GM21526 (cell line): ENCODE results near the gene KIF3B.
"Not testable (repeated sequence)": the region's sequence is repeated elsewhere in the genome, so short reads cannot be mapped to it uniquely, and the experiment has no call there.

Source experiments
- ATAC-seq: cut with Tn5 transposase; IDR thresholded peaks from one replicate; pipeline ENCODE4 v1.9.1; 2021; ENCODE audit warnings: moderate library complexity; ENCODE audit not compliant: unreplicated experiment, low FRiP score

The KIF3B gene

GRCh38 chr20:32291166-32291565 lies 13.7 kb downstream of the KIF3B start:
- no peak for ATAC-seq

GRCh38 chr20:32292548-32292947 lies 15.1 kb downstream of the KIF3B start:
- no peak for ATAC-seq

- no peak for ATAC-seq
These were observed 16.6 kb downstream of the KIF3B start for GRCh38 chr20:32294071-32294470.

- ATAC-seq = no peak
These were observed 19.0 kb downstream of the KIF3B start for GRCh38 chr20:32296412-32296811.

- ATAC-seq = no peak
These were observed 19.5 kb downstream of the KIF3B start for GRCh38 chr20:32296819-32297420.

GRCh38 chr20:32297439-32297838 lies 20.0 kb downstream of the KIF3B start:
- ATAC-seq = no peak

- ATAC-seq = no peak
These were observed 23.2 kb downstream of the KIF3B start for GRCh38 chr20:32300647-32301046.

- ATAC-seq = no peak
These were observed 24.5 kb downstream of the KIF3B start for GRCh38 chr20:32301719-32302506.

GRCh38 chr20:32302507-32302872 lies 25.0 kb downstream of the KIF3B start:
- ATAC-seq = no peak

- ATAC-seq = no peak
These were observed 26.8 kb downstream of the KIF3B start for GRCh38 chr20:32304131-32304746.

GRCh38 chr20:32312718-32313424 lies 35.4 kb downstream of the KIF3B start:
- ATAC-seq = no peak

- no peak for ATAC-seq
These were observed 37.3 kb downstream of the KIF3B start for GRCh38 chr20:32314768-32315167.

GRCh38 chr20:32315399-32315798 lies 37.9 kb downstream of the KIF3B start:
- ATAC-seq = no peak

GRCh38 chr20:32315891-32316290 lies 38.4 kb downstream of the KIF3B start:
- ATAC-seq = no peak

GRCh38 chr20:32316667-32317066 lies 39.2 kb downstream of the KIF3B start:
- ATAC-seq = no peak

- no peak for ATAC-seq
These were observed 41.6 kb downstream of the KIF3B start for GRCh38 chr20:32319100-32319499.

- ATAC-seq = no peak
These were observed 42.9 kb downstream of the KIF3B start for GRCh38 chr20:32320305-32320704.

GRCh38 chr20:32321390-32321789 lies 43.9 kb downstream of the KIF3B start:
- ATAC-seq = no peak

GRCh38 chr20:32322260-32322659 lies 44.8 kb downstream of the KIF3B start:
- not testable (repeated sequence) for ATAC-seq

- ATAC-seq = not testable (repeated sequence)
These were observed 46.3 kb downstream of the KIF3B start for GRCh38 chr20:32323761-32324160.
